Natural killer cell (primary cell): Measurements from ENCODE around the gene GPC1. TPM values are rescaled to one million over a fixed set of nuclear protein-coding genes. Genes with fewer than 3 reads are reported as not detected.

Experiments used
- ATAC-seq, 3 donors: fragments of 150-1000 bp in 2 of 3; fragments of 200-7000 bp in 1 of 3; cut with Tn5 transposase; 1 replicate in 1 of 3; 2 replicates in 2 of 3; pipeline ENCODE4 v1.10.0; 2021; ENCODE audit warnings: mild to moderate bottlenecking in 2 of 3, moderate library complexity in 2 of 3
- DNase-seq, 2 donors: peaks; one replicate each; pipeline versions ENCODE4 v3.0.0 to v3.0.0-alpha.2; 2013 to 2021; ENCODE audit warnings: mixed read lengths in 1 of 2
- H3K27ac ChIP-seq: one replicate; pipeline ENCODE4 v1.5.1; 2013; ENCODE audit warnings: mild to moderate bottlenecking, low read length
- H3K27me3 ChIP-seq: one replicate; pipeline ENCODE4 v1.6.1; 2013; ENCODE audit warnings: low read length; ENCODE audit not compliant: control insufficient read depth, insufficient read depth
- H3K36me3 ChIP-seq: one replicate; pipeline ENCODE4 v1.6.1; 2013; ENCODE audit warnings: low read length; ENCODE audit not compliant: control insufficient read depth, insufficient read depth
- H3K4me1 ChIP-seq: one replicate; pipeline ENCODE4 v1.6.1; 2013; ENCODE audit warnings: low read length; ENCODE audit not compliant: control insufficient read depth, insufficient read depth
- H3K4me3 ChIP-seq: one replicate; pipeline ENCODE4 v1.5.1; 2013; ENCODE audit warnings: low read length
- H3K9me3 ChIP-seq: one replicate; pipeline ENCODE4 v1.6.1; 2013; ENCODE audit warnings: low read length; ENCODE audit not compliant: control insufficient read depth, insufficient read depth
- H3K27ac Mint-ChIP-seq, 2 donors: one replicate each; pipeline ENCODE4 v1.8.0; 2022; ENCODE audit warnings: mild to moderate bottlenecking in 2 of 2, mixed read lengths in 2 of 2, moderate library complexity in 1 of 2
- H3K27me3 Mint-ChIP-seq, 2 donors: one replicate each; pipeline ENCODE4 v1.8.0; 2022; ENCODE audit warnings: low read depth in 2 of 2, mixed read lengths in 2 of 2
- H3K36me3 Mint-ChIP-seq: one replicate; pipeline ENCODE4 v1.8.0; 2022; ENCODE audit warnings: mixed read lengths
- H3K4me1 Mint-ChIP-seq, 2 donors: one replicate each; pipeline ENCODE4 v1.8.0; 2022; ENCODE audit warnings: mixed read lengths in 2 of 2
- H3K4me3 Mint-ChIP-seq: one replicate; pipeline ENCODE4 v1.8.0; 2022; ENCODE audit warnings: mild to moderate bottlenecking, moderate library complexity, mixed read lengths
- H3K9me3 Mint-ChIP-seq, 2 donors: one replicate each; pipeline ENCODE4 v1.8.0; 2022; ENCODE audit warnings: mixed read lengths in 2 of 2
- WGBS: methylation state at CpG from one replicate; pipeline ENCODE4 v1.1.7; 2013; ENCODE audit warnings: missing lambda C conversion rate; ENCODE audit not compliant: insufficient coverage; 5-methylcytosine and 5-hydroxymethylcytosine counted together
- intact Hi-C: fragments of 100-400 bp; cut with micrococcal nuclease; formaldehyde crosslinking; loops from one replicate; pipeline ENCODE4 v1.14.2; 2022
- total RNA-seq, 4 donors: library from RNA; stranded (reverse); fragments of 120-200 nt in 1 of 4; gene quantifications; one replicate each; pipeline versions ENCODE4 v1.2.3 to v1.2.4, GENCODE V29; 2013 to 2022
- TF ChIP-seq, protein P1 (sequence below): fragments of 200-600 bp; IDR thresholded peaks from one replicate; pipeline ENCODE4 v1.8.0; 2022; ENCODE audit warnings: antibody characterized with exemption

GPC1 gene
- total RNA-seq, 3 donors from 2014 or later (not counting 1 experiment from before 2014, with no cell fraction given): 0.79 to 1.4 (median 0.94) TPM

DNA sequence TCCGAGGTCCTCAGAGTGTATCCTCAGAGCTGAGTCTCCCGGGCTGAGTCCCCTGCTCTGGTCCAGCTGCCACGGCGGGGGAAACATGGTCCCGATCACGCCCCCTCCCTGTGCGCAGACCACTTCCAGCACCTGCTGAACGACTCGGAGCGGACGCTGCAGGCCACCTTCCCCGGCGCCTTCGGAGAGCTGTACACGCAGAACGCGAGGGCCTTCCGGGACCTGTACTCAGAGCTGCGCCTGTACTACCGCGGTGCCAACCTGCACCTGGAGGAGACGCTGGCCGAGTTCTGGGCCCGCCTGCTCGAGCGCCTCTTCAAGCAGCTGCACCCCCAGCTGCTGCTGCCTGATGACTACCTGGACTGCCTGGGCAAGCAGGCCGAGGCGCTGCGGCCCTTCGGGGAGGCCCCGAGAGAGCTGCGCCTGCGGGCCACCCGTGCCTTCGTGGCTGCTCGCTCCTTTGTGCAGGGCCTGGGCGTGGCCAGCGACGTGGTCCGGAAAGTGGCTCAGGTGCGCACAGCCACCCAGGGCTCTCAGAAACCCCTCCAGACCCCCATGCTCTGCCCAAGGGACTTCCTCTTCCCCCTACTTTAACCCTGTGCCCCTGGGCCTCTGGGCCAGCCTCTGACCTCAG is 26.7 kb downstream of the GPC1 start:
- intact Hi-C loops: no loop called here
- no peak for ATAC-seq
- H3K4me3 ChIP-seq: no peak overlapping the region
- Mint-ChIP-seq H3K4me1 (no peaks in the 10 kb centered on the region), H3K4me3 (no peak overlapping the region), H3K27me3 (peaks cover 0 to 2% of the 10 kb centered on the region in 2 donors), H3K9me3 (no peaks in the 10 kb centered on the region), H3K27ac (no peak overlapping the region), H3K36me3 (no peaks in the 10 kb centered on the region)
- H3K27me3 ChIP-seq: no peaks in the 10 kb centered on the region
- no peaks in the 10 kb centered on the region for H3K9me3 ChIP-seq
- 94% methylated on average over 41 of the region's 41 CpGs for WGBS
- no peaks in the 10 kb centered on the region for H3K36me3 ChIP-seq
- no peaks in the 10 kb centered on the region for H3K4me1 ChIP-seq
- TF ChIP-seq, protein P1, sequence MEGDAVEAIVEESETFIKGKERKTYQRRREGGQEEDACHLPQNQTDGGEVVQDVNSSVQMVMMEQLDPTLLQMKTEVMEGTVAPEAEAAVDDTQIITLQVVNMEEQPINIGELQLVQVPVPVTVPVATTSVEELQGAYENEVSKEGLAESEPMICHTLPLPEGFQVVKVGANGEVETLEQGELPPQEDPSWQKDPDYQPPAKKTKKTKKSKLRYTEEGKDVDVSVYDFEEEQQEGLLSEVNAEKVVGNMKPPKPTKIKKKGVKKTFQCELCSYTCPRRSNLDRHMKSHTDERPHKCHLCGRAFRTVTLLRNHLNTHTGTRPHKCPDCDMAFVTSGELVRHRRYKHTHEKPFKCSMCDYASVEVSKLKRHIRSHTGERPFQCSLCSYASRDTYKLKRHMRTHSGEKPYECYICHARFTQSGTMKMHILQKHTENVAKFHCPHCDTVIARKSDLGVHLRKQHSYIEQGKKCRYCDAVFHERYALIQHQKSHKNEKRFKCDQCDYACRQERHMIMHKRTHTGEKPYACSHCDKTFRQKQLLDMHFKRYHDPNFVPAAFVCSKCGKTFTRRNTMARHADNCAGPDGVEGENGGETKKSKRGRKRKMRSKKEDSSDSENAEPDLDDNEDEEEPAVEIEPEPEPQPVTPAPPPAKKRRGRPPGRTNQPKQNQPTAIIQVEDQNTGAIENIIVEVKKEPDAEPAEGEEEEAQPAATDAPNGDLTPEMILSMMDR: no peak
- H3K27ac ChIP-seq: no peak overlapping the region
- DNase-seq: peak in 1 of 2 donors; percentile 11

DNA sequence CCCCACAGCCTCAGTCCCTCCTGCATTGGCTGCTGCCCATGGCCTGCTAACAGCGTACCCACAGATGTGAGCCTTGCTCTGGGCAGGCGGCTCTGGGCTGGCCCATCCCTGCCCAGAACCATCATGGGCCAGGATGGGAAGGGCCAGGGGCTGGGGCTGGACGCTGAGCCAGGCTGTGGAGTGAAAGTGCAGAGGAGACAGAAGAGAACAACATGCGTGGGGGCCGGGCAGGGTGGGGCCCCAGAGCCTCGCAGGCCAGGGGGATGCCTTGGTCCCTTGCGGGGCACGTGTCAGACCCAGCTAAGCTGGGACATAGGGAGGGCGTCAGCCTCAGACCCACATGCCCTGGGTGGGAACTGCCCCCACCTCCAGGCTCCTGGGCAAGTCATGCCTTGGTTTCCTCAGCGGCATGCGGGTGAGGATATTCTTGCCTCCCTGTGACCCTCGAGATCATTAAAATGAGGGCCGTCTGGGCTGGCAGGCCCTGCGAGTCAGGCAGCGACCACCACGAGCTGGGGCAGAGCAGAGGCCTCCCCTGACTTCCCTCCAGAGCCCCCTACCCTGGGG is 27.3 kb downstream of the GPC1 start:
- ATAC-seq: no peak
- Histone ChIP-seq H3K27me3 (no peaks in the 10 kb centered on the region), H3K4me1 (no peaks in the 10 kb centered on the region), H3K27ac (no peak overlapping the region), H3K9me3 (no peaks in the 10 kb centered on the region), H3K4me3 (no peak overlapping the region), H3K36me3 (no peaks in the 10 kb centered on the region)
- TF ChIP-seq, protein P1: no peak
- WGBS: 90% methylated on average over 16 of the region's 16 CpGs
- no peaks in the 10 kb centered on the region for H3K9me3 Mint-ChIP-seq
- no peaks in the 10 kb centered on the region for H3K4me1 Mint-ChIP-seq
- H3K36me3 Mint-ChIP-seq: no peaks in the 10 kb centered on the region
- H3K4me3 Mint-ChIP-seq: no peak overlapping the region
- H3K27me3 Mint-ChIP-seq: no peaks in the 10 kb centered on the region
- intact Hi-C loops: no loop called here
- DNase-seq: peak in 1 of 2 donors; percentile 13
- no peak overlapping the region for H3K27ac Mint-ChIP-seq

DNA sequence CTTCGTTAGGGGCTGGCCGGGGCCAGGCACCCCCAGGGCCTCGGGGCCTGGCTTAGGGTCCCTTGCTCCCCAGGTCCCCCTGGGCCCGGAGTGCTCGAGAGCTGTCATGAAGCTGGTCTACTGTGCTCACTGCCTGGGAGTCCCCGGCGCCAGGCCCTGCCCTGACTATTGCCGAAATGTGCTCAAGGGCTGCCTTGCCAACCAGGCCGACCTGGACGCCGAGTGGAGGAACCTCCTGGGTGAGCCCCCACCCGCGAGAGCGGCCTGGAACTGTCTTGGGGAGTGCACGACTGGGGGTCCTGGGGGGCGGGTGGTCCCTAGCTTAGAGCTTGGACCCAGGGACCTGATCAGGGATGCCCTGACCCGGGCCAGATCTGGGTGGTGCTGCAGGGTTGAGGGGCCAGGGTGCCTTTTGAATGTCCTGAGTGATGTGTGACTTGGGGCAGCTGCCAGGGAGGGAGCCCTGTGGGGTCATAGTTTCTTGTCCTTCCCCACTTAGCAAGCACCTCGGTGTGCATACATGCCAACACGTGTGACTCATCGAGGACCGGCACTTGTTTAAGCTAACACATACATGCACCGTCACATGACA is 27.9 kb downstream of the GPC1 start:
- H3K36me3 Mint-ChIP-seq: no peaks in the 10 kb centered on the region
- H3K9me3 ChIP-seq: no peaks in the 10 kb centered on the region
- H3K27ac Mint-ChIP-seq: no peak overlapping the region
- H3K4me1 ChIP-seq: no peaks in the 10 kb centered on the region
- H3K4me1 Mint-ChIP-seq: no peaks in the 10 kb centered on the region
- no peak overlapping the region for H3K4me3 Mint-ChIP-seq
- TF ChIP-seq, protein P1: no peak
- no peak overlapping the region for H3K4me3 ChIP-seq
- intact Hi-C loops: no loop called here
- no peaks in the 10 kb centered on the region for H3K27me3 ChIP-seq
- H3K27me3 Mint-ChIP-seq: no peaks in the 10 kb centered on the region
- 91% methylated on average over 22 of the region's 22 CpGs for WGBS
- DNase-seq (peak in 1 of 2 donors; percentile 10), ATAC-seq (no peak)
- H3K36me3 ChIP-seq: no peaks in the 10 kb centered on the region
- no peaks in the 10 kb centered on the region for H3K9me3 Mint-ChIP-seq
- no peak overlapping the region for H3K27ac ChIP-seq
